WTC11 (cell line): ENCODE data around the gene ARL5A. TPM values are rescaled to one million over a fixed set of nuclear protein-coding genes. Genes with fewer than 3 reads are reported as not detected.

Experiments
- ATAC-seq: fragments of 200-7000 bp; cut with Tn5 transposase; 2 replicates; pipeline ENCODE4 v1.10.0; 2021; ENCODE audit warnings: mild to moderate bottlenecking, moderate library complexity
- CTCF ChIA-PET: fragments of 300-600 bp; sonication (Branson Sonifier 250); formaldehyde crosslinking; loops from one replicate; lab custom pipeline; 2021; ENCODE audit warnings: antibody characterized with exemption; lab: Charles Lee
- POLR2A ChIA-PET: fragments of 350-600 bp; sonication (Branson Sonifier 250); formaldehyde crosslinking; loops from one replicate; lab custom pipeline; 2021; ENCODE audit warnings: antibody characterized with exemption; lab: Charles Lee
- DNase-seq: peaks from one replicate; pipeline ENCODE4 v3.0.0; 2021; ENCODE audit warnings: low spot score
- H3K27ac Mint-ChIP-seq: 2 replicates; pipeline ENCODE4 v1.8.0; 2021; ENCODE audit warnings: mixed read lengths
- H3K27me3 Mint-ChIP-seq: 2 replicates; pipeline ENCODE4 v1.8.0; 2021; ENCODE audit warnings: low read depth, mild to moderate bottlenecking, moderate library complexity, mixed read lengths
- H3K36me3 Mint-ChIP-seq: 2 replicates; pipeline ENCODE4 v1.8.0; 2021; ENCODE audit warnings: mixed read lengths
- H3K4me1 Mint-ChIP-seq: 2 replicates; pipeline ENCODE4 v1.8.0; 2022; ENCODE audit warnings: mixed read lengths
- H3K4me3 Mint-ChIP-seq: 2 replicates; pipeline ENCODE4 v1.8.0; 2021; ENCODE audit warnings: mild to moderate bottlenecking, moderate library complexity, mixed read lengths
- H3K9me3 Mint-ChIP-seq: 2 replicates; pipeline ENCODE4 v1.8.0; 2021; ENCODE audit warnings: mixed read lengths
- ATF6 ChIP-seq: sonication (generic); formaldehyde crosslinking; IDR thresholded peaks from 2 replicates; pipeline ENCODE4 v1.8.1; 2023; ENCODE audit warnings: mild to moderate bottlenecking, missing genetic modification reagents
- FOXK1 ChIP-seq: sonication (generic); formaldehyde crosslinking; IDR thresholded peaks from 2 replicates; pipeline ENCODE4 v1.8.0; 2022; ENCODE audit warnings: mild to moderate bottlenecking, moderate library complexity, missing genetic modification reagents
- FOXP1 ChIP-seq: sonication (generic); formaldehyde crosslinking; IDR thresholded peaks from 2 replicates; pipeline ENCODE4 v1.8.0; 2022; ENCODE audit warnings: missing genetic modification reagents, mild to moderate bottlenecking, moderate library complexity, borderline replicate concordance
- HMGA2 ChIP-seq: fragments of 250-450 bp; sonication (Bioruptor Pico); IDR thresholded peaks from 2 replicates; pipeline ENCODE4 v1.4.0; 2021; ENCODE audit warnings: mild to moderate bottlenecking, moderate library complexity
- HMGXB4 ChIP-seq: sonication (generic); formaldehyde crosslinking; IDR thresholded peaks from 2 replicates; pipeline ENCODE4 v1.8.1; 2023; ENCODE audit warnings: mild to moderate bottlenecking, moderate library complexity, missing genetic modification reagents
- MAX ChIP-seq: sonication (generic); formaldehyde crosslinking; IDR thresholded peaks from 2 replicates; pipeline ENCODE4 v1.8.0; 2022; ENCODE audit warnings: mild to moderate bottlenecking, missing genetic modification reagents
- NFATC4 ChIP-seq: fragments of 250-450 bp; sonication (Bioruptor Pico); IDR thresholded peaks from 2 replicates; pipeline ENCODE4 v1.9.0; 2021; ENCODE audit warnings: mild to moderate bottlenecking
- TEAD4 ChIP-seq: sonication (generic); formaldehyde crosslinking; IDR thresholded peaks from 2 replicates; pipeline ENCODE4 v1.8.0; 2022; ENCODE audit warnings: mild to moderate bottlenecking, missing genetic modification reagents
- ZNF219 ChIP-seq: sonication (generic); formaldehyde crosslinking; IDR thresholded peaks from 2 replicates; pipeline ENCODE4 v1.8.0; 2023; ENCODE audit warnings: missing genetic modification reagents, mild to moderate bottlenecking, borderline replicate concordance
- ZNF416 ChIP-seq: fragments of 250-450 bp; sonication (Bioruptor Pico); IDR thresholded peaks from 2 replicates; pipeline ENCODE4 v1.9.0; 2021; ENCODE audit warnings: mild to moderate bottlenecking, inconsistent platforms
- ZNF423 ChIP-seq: fragments of 250-450 bp; sonication (Bioruptor Pico); IDR thresholded peaks from 2 replicates; pipeline ENCODE4 v2.1.2; 2022; ENCODE audit warnings: mild to moderate bottlenecking, moderate library complexity
- ZSCAN18 ChIP-seq: fragments of 250-450 bp; sonication (Bioruptor Pico); IDR thresholded peaks from 2 replicates; pipeline ENCODE4 v2.1.2; 2022; ENCODE audit warnings: mild to moderate bottlenecking, moderate library complexity
- total RNA-seq: library from RNA; stranded (reverse); gene quantifications from 3 replicates; pipeline ENCODE4 v1.2.3, GENCODE V29; 2021
- TF ChIP-seq, protein P1 (sequence below): fragments of 250-450 bp; sonication (Bioruptor Pico); conservative IDR thresholded peaks from 2 replicates; pipeline ENCODE4 v1.9.0; 2021; ENCODE audit warnings: mild to moderate bottlenecking
- TF ChIP-seq, protein P2 (sequence below): sonication (generic); formaldehyde crosslinking; IDR thresholded peaks from 2 replicates; pipeline ENCODE4 v1.8.1; 2023; ENCODE audit warnings: mild to moderate bottlenecking, missing genetic modification reagents, borderline replicate concordance
- TF ChIP-seq, protein P3 (sequence below): fragments of 250-450 bp; sonication (Bioruptor Pico); IDR thresholded peaks from 2 replicates; pipeline ENCODE4 v1.9.0; 2021; ENCODE audit warnings: mild to moderate bottlenecking, borderline replicate concordance
- TF ChIP-seq, protein P4 (sequence below): sonication (generic); formaldehyde crosslinking; IDR thresholded peaks from 2 replicates; pipeline ENCODE4 v1.8.0; 2022; ENCODE audit warnings: mild to moderate bottlenecking, missing genetic modification reagents
- TF ChIP-seq, protein P5 (sequence below): sonication (generic); formaldehyde crosslinking; conservative IDR thresholded peaks from 2 replicates; pipeline ENCODE4 v1.8.1; 2023; ENCODE audit warnings: mild to moderate bottlenecking, low read depth, missing genetic modification reagents, moderate library complexity

The ARL5A gene
- total RNA-seq, 1 experiment from 2014 or later, result 82.7 TPM

GRCh38 chr2:151786077-151786476, 42.1 kb downstream of the ARL5A start (continued):
- TF ChIP-seq, protein P1, sequence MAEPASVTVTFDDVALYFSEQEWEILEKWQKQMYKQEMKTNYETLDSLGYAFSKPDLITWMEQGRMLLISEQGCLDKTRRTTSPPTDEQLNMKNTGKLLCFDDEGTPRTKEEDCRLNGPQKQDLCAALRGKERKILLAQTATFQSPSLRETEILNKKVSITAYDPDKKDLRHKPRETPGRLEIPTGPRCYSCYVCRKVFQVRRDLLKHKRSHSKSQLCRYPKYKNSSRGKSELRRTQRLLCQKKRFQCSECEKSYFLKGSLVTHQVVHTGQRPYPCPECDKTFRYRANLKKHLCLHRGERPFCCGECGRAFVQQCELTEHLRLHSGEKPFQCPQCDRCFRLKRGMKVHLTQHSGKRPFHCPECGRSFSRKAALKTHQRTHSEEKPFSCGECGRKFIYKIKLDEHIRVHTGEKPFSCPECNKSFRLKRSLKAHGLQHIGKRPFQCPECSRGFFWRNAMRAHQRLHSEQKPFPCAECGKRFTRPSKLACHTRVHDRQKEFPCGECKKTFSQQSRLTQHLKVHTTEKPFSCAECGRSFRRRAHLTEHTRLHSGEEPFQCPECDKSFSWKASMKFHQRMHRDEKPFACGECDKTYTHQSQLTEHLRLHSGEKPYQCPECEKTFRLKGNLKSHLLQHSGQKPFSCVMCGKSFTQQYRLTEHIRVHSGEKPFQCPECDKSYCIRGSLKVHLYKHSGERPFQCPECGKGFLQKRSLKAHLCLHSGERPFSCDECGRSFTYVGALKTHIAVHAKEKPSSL (CRISPR knock-in tag), result no peak
- no peak for TF ChIP-seq ZNF219 (CRISPR knock-in tag)
- no peak for TF ChIP-seq FOXP1
- TF ChIP-seq ZNF423 (CRISPR knock-in tag), result no peak
- no peak for TF ChIP-seq NFATC4 (CRISPR knock-in tag)
- TF ChIP-seq MAX (CRISPR knock-in tag), result no peak
- TF ChIP-seq HMGXB4 (CRISPR knock-in tag), result no peak
- TF ChIP-seq, protein P2, sequence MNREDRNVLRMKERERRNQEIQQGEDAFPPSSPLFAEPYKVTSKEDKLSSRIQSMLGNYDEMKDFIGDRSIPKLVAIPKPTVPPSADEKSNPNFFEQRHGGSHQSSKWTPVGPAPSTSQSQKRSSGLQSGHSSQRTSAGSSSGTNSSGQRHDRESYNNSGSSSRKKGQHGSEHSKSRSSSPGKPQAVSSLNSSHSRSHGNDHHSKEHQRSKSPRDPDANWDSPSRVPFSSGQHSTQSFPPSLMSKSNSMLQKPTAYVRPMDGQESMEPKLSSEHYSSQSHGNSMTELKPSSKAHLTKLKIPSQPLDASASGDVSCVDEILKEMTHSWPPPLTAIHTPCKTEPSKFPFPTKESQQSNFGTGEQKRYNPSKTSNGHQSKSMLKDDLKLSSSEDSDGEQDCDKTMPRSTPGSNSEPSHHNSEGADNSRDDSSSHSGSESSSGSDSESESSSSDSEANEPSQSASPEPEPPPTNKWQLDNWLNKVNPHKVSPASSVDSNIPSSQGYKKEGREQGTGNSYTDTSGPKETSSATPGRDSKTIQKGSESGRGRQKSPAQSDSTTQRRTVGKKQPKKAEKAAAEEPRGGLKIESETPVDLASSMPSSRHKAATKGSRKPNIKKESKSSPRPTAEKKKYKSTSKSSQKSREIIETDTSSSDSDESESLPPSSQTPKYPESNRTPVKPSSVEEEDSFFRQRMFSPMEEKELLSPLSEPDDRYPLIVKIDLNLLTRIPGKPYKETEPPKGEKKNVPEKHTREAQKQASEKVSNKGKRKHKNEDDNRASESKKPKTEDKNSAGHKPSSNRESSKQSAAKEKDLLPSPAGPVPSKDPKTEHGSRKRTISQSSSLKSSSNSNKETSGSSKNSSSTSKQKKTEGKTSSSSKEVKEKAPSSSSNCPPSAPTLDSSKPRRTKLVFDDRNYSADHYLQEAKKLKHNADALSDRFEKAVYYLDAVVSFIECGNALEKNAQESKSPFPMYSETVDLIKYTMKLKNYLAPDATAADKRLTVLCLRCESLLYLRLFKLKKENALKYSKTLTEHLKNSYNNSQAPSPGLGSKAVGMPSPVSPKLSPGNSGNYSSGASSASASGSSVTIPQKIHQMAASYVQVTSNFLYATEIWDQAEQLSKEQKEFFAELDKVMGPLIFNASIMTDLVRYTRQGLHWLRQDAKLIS, result no peak
- TF ChIP-seq HMGA2, result no peak
- no peak for TF ChIP-seq TEAD4 (CRISPR knock-in tag)

GRCh38 chr2:151783133-151783520, 45.1 kb downstream of the ARL5A start:
- Mint-ChIP-seq H3K27me3 (no peaks in the 10 kb centered on the region), H3K4me1 (peaks cover 7% of the 10 kb centered on the region), H3K27ac (no peak overlapping the region), H3K9me3 (peaks cover 11% of the 10 kb centered on the region), H3K4me3 (no peak overlapping the region), H3K36me3 (peaks cover 25% of the 10 kb centered on the region)
- ATAC-seq, result no peak
- ChIA-PET POLR2A (no interaction called here), CTCF (no interaction called here)
- DNase-seq, result no peak
- TF ChIP-seq, protein P3, sequence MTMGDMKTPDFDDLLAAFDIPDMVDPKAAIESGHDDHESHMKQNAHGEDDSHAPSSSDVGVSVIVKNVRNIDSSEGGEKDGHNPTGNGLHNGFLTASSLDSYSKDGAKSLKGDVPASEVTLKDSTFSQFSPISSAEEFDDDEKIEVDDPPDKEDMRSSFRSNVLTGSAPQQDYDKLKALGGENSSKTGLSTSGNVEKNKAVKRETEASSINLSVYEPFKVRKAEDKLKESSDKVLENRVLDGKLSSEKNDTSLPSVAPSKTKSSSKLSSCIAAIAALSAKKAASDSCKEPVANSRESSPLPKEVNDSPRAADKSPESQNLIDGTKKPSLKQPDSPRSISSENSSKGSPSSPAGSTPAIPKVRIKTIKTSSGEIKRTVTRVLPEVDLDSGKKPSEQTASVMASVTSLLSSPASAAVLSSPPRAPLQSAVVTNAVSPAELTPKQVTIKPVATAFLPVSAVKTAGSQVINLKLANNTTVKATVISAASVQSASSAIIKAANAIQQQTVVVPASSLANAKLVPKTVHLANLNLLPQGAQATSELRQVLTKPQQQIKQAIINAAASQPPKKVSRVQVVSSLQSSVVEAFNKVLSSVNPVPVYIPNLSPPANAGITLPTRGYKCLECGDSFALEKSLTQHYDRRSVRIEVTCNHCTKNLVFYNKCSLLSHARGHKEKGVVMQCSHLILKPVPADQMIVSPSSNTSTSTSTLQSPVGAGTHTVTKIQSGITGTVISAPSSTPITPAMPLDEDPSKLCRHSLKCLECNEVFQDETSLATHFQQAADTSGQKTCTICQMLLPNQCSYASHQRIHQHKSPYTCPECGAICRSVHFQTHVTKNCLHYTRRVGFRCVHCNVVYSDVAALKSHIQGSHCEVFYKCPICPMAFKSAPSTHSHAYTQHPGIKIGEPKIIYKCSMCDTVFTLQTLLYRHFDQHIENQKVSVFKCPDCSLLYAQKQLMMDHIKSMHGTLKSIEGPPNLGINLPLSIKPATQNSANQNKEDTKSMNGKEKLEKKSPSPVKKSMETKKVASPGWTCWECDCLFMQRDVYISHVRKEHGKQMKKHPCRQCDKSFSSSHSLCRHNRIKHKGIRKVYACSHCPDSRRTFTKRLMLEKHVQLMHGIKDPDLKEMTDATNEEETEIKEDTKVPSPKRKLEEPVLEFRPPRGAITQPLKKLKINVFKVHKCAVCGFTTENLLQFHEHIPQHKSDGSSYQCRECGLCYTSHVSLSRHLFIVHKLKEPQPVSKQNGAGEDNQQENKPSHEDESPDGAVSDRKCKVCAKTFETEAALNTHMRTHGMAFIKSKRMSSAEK (CRISPR knock-in tag), result no peak
- TF ChIP-seq, protein P4, sequence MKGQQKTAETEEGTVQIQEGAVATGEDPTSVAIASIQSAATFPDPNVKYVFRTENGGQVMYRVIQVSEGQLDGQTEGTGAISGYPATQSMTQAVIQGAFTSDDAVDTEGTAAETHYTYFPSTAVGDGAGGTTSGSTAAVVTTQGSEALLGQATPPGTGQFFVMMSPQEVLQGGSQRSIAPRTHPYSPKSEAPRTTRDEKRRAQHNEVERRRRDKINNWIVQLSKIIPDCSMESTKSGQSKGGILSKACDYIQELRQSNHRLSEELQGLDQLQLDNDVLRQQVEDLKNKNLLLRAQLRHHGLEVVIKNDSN (CRISPR knock-in tag), result no peak
- TF ChIP-seq, protein P5, sequence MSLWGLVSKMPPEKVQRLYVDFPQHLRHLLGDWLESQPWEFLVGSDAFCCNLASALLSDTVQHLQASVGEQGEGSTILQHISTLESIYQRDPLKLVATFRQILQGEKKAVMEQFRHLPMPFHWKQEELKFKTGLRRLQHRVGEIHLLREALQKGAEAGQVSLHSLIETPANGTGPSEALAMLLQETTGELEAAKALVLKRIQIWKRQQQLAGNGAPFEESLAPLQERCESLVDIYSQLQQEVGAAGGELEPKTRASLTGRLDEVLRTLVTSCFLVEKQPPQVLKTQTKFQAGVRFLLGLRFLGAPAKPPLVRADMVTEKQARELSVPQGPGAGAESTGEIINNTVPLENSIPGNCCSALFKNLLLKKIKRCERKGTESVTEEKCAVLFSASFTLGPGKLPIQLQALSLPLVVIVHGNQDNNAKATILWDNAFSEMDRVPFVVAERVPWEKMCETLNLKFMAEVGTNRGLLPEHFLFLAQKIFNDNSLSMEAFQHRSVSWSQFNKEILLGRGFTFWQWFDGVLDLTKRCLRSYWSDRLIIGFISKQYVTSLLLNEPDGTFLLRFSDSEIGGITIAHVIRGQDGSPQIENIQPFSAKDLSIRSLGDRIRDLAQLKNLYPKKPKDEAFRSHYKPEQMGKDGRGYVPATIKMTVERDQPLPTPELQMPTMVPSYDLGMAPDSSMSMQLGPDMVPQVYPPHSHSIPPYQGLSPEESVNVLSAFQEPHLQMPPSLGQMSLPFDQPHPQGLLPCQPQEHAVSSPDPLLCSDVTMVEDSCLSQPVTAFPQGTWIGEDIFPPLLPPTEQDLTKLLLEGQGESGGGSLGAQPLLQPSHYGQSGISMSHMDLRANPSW (CRISPR knock-in tag), result no peak
- TF ChIP-seq FOXK1 (CRISPR knock-in tag), result no peak
- TF ChIP-seq ZSCAN18, result no peak
- no peak for TF ChIP-seq ZNF416
- TF ChIP-seq ATF6 (CRISPR knock-in tag), result no peak
